ENCODE measurements around the gene GET3. TPM values are rescaled to one million over a fixed set of nuclear protein-coding genes. Genes with fewer than 3 reads are reported as not detected.
A peak's percentile ranks its signal among the peaks of the same experiment; 100 is the strongest.

Gene GET3
- total and polyA plus RNA-seq, 4 donors, result 50.9 to 120 (median 102) TPM

DNA sequence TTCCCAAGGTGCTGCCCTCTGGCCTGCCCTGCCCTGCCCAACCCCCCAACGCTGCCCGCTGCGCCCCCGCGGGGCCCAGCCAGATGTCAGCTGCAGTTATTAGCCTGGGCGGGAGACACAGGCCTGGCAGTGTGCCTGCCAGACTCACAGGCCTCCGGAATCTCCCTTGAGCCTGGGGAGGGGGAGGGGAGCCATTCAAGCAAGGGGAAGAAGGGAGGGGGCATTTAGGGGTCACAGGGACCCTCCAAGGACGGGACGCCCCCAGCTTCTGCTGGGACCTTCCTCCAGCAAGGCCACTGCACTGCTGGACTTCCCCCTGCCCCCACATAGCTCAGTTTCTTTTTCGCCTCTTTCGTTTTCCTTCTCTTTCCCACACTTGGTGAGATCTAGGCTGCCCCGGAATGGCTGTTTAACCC, 51.4 kb downstream of the GET3 start:
- Histone ChIP-seq H3K27me3 (ENCODE audit: control insufficient read depth, insufficient read depth, low read length) (peaks cover 5% of the 10 kb centered on the region), H3K36me3 (ENCODE audit: control insufficient read depth, insufficient read depth, low read length) (no peaks in the 10 kb centered on the region), H3K4me3 (ENCODE audit: low read depth, low read length) (peak overlapping the region; percentile 26), H3K9me3 (ENCODE audit: control insufficient read depth, insufficient read depth, low read length) (no peaks in the 10 kb centered on the region), H3K27ac (ENCODE audit: low read depth, low read length) (peak overlapping the region; percentile 95), H3K4me1 (ENCODE audit: control insufficient read depth, insufficient read depth, low read length) (peaks cover 73% of the 10 kb centered on the region)
- peak in 2 of 6 donors; percentile 52 to 84 for DNase-seq (ENCODE audit: low read depth in 4 of 6, low spot score in 6 of 6)
- 11% methylated on average over 9 of the region's 12 CpGs for WGBS (ENCODE audit: insufficient coverage)

DNA sequence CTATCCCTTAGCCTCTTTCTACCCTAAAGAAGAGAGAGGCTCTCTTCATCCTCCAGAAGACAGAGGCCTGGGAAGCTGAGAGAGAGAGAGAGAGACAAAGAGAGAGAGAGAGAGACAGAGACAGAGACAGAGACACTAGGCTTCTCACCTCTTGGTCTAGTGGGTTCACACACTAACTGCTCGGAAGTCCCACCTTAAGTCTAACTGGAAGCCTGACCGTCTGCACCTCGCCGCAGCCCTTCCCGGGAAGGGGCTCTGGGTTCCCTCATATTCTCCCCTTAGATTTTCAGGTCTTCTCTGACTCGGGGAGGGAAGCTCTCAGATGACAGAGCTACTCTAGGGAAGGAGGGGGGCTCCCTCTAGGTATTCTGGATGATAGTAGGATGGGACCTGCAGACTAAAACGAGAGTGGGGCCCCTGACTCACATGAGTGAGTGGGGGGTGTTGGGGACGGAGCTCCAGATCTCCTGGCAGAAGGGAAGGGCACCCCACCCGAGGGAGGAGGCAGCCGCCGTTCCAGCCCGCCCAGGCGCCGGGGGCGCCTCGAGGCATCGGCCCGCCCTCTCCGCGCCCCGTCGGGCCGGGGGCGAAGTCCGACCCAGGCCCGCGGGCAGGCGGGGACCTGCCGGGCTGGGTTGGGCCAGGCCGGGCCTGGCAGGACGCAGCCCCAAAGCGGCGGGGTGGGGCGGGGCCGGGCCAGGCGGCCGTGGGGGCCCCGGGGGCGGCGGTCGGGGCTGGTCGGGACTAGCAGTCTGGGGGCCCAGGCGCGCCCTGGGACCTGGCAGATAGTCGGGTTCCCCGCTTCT, 52.0 kb downstream of the GET3 start:
- WGBS (ENCODE audit: insufficient coverage), result 7% methylated on average over 38 of the region's 46 CpGs
- DNase-seq (ENCODE audit: low read depth in 4 of 6, low spot score in 6 of 6), result no peak
- H3K4me1 ChIP-seq (ENCODE audit: control insufficient read depth, insufficient read depth, low read length), result peaks cover 71% of the 10 kb centered on the region

DNA sequence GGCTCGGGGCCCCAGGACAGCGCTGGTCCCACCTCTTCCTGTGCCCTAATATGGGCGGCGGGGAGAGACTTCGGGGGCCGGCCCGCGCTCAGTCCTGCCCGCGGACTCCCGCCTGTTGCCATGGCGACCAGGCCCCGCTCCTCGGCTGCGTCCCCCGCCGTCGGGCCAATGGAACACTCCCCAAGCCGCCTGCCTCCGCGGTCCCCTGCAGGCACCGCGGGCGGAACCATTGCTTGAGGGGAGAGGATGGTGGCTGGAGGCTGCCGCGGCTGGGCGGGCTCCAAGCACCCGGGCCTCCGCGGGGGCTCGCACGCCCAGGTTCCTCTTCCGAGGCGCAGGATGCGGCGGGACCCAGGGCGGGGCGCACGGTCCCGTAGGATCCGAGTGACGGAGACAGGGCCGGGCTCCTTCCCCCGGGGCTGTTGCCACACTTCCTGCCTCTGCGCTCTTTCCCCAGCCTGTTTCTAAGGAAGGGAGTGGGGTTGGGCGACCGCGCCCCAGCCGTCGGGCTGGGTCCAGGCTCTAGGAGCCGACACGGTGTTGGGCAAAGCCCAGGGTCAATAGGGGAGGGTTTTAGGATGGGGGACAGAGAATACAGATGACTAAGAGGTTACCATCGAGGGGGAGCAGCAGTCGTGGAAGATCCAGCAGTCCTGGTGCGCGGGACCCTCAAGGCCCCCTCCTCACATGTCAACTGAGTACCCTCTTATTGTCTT, 52.8 kb downstream of the GET3 start:
- peaks cover 67% of the 10 kb centered on the region for H3K4me1 ChIP-seq (ENCODE audit: control insufficient read depth, insufficient read depth, low read length)
- no peaks in the 10 kb centered on the region for H3K36me3 ChIP-seq (ENCODE audit: control insufficient read depth, insufficient read depth, low read length)
- H3K4me3 ChIP-seq (ENCODE audit: low read depth, low read length), result peak overlapping the region; percentile 61
- peak in 3 of 6 donors; percentile 81 to 96 (median 96) for DNase-seq (ENCODE audit: low read depth in 4 of 6, low spot score in 6 of 6)
- under 1% methylated on average over 56 of the region's 56 CpGs for WGBS (ENCODE audit: insufficient coverage)
- H3K9me3 ChIP-seq (ENCODE audit: control insufficient read depth, insufficient read depth, low read length), result no peaks in the 10 kb centered on the region
- peaks cover 5% of the 10 kb centered on the region for H3K27me3 ChIP-seq (ENCODE audit: control insufficient read depth, insufficient read depth, low read length)
- H3K27ac ChIP-seq (ENCODE audit: low read depth, low read length), result peak overlapping the region; percentile 95

More for the DNA sequence above, 52.0 kb downstream of the GET3 start:
- H3K9me3 ChIP-seq (ENCODE audit: control insufficient read depth, insufficient read depth, low read length), result no peaks in the 10 kb centered on the region
- peak overlapping the region; percentile 61 for H3K4me3 ChIP-seq (ENCODE audit: low read depth, low read length)
- peaks cover 5% of the 10 kb centered on the region for H3K27me3 ChIP-seq (ENCODE audit: control insufficient read depth, insufficient read depth, low read length)
- H3K27ac ChIP-seq (ENCODE audit: low read depth, low read length), result peak overlapping the region; percentile 95
- H3K36me3 ChIP-seq (ENCODE audit: control insufficient read depth, insufficient read depth, low read length), result no peaks in the 10 kb centered on the region

DNA sequence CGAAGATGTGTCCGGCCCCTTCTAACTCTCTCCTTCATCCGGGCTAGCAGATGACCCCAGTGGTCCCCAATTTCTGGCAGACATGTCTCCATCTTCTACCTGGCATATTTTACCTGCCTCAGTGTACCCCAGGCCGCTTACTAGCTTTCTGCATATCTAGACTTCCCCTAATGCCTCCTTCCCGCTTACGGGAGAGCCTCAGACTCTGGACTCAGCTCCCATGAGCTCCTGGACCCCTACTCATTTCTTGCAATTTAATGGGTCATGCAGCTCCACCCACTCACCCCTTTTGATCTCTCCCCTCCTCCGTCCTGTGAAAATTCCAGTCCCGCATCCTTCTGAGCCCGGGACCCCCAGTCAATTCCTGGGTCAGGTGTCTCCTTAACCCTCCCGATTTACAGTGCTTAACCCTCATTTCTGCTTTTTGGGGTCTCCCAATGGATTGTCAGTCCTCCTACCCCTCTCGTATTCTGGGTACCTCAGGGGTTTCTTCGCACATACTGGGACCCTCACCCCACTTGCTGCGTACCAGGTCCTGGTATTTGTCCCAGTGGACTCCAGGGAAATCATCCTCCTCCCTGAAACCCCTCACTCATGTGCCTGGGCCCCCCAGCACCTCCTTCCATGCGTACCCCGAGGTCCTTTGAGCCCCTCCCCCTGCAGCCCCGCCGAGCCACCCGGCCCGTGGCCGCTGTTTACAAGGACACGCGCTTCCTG, 53.5 kb downstream of the GET3 start:
- 1% methylated on average over 22 of the region's 22 CpGs for WGBS (ENCODE audit: insufficient coverage)
- H3K9me3 ChIP-seq (ENCODE audit: control insufficient read depth, insufficient read depth, low read length), result no peaks in the 10 kb centered on the region
- H3K36me3 ChIP-seq (ENCODE audit: control insufficient read depth, insufficient read depth, low read length), result no peaks in the 10 kb centered on the region
- peak overlapping the region; percentile 95 for H3K27ac ChIP-seq (ENCODE audit: low read depth, low read length)
- DNase-seq (ENCODE audit: low read depth in 4 of 6, low spot score in 6 of 6), result no peak
- peaks cover 5% of the 10 kb centered on the region for H3K27me3 ChIP-seq (ENCODE audit: control insufficient read depth, insufficient read depth, low read length)
- H3K4me3 ChIP-seq (ENCODE audit: low read depth, low read length), result peak overlapping the region; percentile 61
- peaks cover 62% of the 10 kb centered on the region for H3K4me1 ChIP-seq (ENCODE audit: control insufficient read depth, insufficient read depth, low read length)

DNA sequence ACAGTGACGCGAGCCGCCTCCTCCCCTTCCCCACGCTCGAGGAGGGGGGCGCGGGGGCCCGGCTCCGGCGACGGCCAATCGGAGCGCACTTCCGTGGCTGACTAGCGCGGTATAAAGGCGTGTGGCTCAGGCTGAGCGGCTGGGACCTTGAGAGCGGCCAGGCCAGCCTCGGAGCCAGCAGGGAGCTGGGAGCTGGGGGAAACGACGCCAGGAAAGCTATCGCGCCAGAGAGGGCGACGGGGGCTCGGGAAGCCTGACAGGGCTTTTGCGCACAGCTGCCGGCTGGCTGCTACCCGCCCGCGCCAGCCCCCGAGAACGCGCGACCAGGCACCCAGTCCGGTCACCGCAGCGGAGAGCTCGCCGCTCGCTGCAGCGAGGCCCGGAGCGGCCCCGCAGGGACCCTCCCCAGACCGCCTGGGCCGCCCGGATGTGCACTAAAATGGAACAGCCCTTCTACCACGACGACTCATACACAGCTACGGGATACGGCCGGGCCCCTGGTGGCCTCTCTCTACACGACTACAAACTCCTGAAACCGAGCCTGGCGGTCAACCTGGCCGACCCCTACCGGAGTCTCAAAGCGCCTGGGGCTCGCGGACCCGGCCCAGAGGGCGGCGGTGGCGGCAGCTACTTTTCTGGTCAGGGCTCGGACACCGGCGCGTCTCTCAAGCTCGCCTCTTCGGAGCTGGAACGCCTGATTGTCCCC, 54.2 kb downstream of the GET3 start, which contains the start of gene JUNB:
Gene JUNB, plus strand, starts transcription at position 142 of the 706 bp plus-strand sequence. Its CDS starts 286 bp downstream, at position 428.
- peak in 3 of 6 donors; percentile 78 to 96 (median 95) for DNase-seq (ENCODE audit: low read depth in 4 of 6, low spot score in 6 of 6)
- peaks cover 62% of the 10 kb centered on the region for H3K4me1 ChIP-seq (ENCODE audit: control insufficient read depth, insufficient read depth, low read length)
- under 1% methylated on average over 73 of the region's 73 CpGs for WGBS (ENCODE audit: insufficient coverage)

DNA sequence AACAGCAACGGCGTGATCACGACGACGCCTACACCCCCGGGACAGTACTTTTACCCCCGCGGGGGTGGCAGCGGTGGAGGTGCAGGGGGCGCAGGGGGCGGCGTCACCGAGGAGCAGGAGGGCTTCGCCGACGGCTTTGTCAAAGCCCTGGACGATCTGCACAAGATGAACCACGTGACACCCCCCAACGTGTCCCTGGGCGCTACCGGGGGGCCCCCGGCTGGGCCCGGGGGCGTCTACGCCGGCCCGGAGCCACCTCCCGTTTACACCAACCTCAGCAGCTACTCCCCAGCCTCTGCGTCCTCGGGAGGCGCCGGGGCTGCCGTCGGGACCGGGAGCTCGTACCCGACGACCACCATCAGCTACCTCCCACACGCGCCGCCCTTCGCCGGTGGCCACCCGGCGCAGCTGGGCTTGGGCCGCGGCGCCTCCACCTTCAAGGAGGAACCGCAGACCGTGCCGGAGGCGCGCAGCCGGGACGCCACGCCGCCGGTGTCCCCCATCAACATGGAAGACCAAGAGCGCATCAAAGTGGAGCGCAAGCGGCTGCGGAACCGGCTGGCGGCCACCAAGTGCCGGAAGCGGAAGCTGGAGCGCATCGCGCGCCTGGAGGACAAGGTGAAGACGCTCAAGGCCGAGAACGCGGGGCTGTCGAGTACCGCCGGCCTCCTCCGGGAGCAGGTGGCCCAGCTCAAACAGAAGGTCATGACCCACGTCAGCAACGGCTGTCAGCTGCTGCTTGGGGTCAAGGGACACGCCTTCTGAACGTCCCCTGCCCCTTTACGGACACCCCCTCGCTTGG, 55.0 kb downstream of the GET3 start:
- Histone ChIP-seq H3K36me3 (ENCODE audit: control insufficient read depth, insufficient read depth, low read length) (peaks cover 5% of the 10 kb centered on the region), H3K4me1 (ENCODE audit: control insufficient read depth, insufficient read depth, low read length) (peaks cover 61% of the 10 kb centered on the region), H3K9me3 (ENCODE audit: control insufficient read depth, insufficient read depth, low read length) (no peaks in the 10 kb centered on the region), H3K27me3 (ENCODE audit: control insufficient read depth, insufficient read depth, low read length) (peaks cover 5% of the 10 kb centered on the region), H3K4me3 (ENCODE audit: low read depth, low read length) (peak overlapping the region; percentile 61), H3K27ac (ENCODE audit: low read depth, low read length) (peak overlapping the region; percentile 95)
- peak in 2 of 6 donors; percentile 54 to 65 for DNase-seq (ENCODE audit: low read depth in 4 of 6, low spot score in 6 of 6)
- under 1% methylated on average over 84 of the region's 84 CpGs for WGBS (ENCODE audit: insufficient coverage)

More for the DNA sequence above, 54.2 kb downstream of the GET3 start, which contains the start of gene JUNB:
- H3K27me3 ChIP-seq (ENCODE audit: control insufficient read depth, insufficient read depth, low read length), result peaks cover 5% of the 10 kb centered on the region
- H3K27ac ChIP-seq (ENCODE audit: low read depth, low read length), result peak within 1 kb of the TSS; percentile 95
- no peaks in the 10 kb centered on the region for H3K9me3 ChIP-seq (ENCODE audit: control insufficient read depth, insufficient read depth, low read length)
- H3K4me3 ChIP-seq (ENCODE audit: low read depth, low read length), result peak within 1 kb of the TSS; percentile 61
- no peaks in the 10 kb centered on the region for H3K36me3 ChIP-seq (ENCODE audit: control insufficient read depth, insufficient read depth, low read length)

DNA sequence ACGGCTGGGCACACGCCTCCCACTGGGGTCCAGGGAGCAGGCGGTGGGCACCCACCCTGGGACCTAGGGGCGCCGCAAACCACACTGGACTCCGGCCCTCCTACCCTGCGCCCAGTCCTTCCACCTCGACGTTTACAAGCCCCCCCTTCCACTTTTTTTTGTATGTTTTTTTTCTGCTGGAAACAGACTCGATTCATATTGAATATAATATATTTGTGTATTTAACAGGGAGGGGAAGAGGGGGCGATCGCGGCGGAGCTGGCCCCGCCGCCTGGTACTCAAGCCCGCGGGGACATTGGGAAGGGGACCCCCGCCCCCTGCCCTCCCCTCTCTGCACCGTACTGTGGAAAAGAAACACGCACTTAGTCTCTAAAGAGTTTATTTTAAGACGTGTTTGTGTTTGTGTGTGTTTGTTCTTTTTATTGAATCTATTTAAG, 55.6 kb downstream of the GET3 start:
- under 1% methylated on average over 11 of the region's 22 CpGs for WGBS (ENCODE audit: insufficient coverage)
- Histone ChIP-seq H3K36me3 (ENCODE audit: control insufficient read depth, insufficient read depth, low read length) (peaks cover 11% of the 10 kb centered on the region), H3K4me1 (ENCODE audit: control insufficient read depth, insufficient read depth, low read length) (peaks cover 61% of the 10 kb centered on the region), H3K27ac (ENCODE audit: low read depth, low read length) (peak overlapping the region; percentile 95), H3K9me3 (ENCODE audit: control insufficient read depth, insufficient read depth, low read length) (no peaks in the 10 kb centered on the region), H3K27me3 (ENCODE audit: control insufficient read depth, insufficient read depth, low read length) (peaks cover 5% of the 10 kb centered on the region), H3K4me3 (ENCODE audit: low read depth, low read length) (peak overlapping the region; percentile 61)
- DNase-seq (ENCODE audit: low read depth in 4 of 6, low spot score in 6 of 6), result no peak

DNA sequence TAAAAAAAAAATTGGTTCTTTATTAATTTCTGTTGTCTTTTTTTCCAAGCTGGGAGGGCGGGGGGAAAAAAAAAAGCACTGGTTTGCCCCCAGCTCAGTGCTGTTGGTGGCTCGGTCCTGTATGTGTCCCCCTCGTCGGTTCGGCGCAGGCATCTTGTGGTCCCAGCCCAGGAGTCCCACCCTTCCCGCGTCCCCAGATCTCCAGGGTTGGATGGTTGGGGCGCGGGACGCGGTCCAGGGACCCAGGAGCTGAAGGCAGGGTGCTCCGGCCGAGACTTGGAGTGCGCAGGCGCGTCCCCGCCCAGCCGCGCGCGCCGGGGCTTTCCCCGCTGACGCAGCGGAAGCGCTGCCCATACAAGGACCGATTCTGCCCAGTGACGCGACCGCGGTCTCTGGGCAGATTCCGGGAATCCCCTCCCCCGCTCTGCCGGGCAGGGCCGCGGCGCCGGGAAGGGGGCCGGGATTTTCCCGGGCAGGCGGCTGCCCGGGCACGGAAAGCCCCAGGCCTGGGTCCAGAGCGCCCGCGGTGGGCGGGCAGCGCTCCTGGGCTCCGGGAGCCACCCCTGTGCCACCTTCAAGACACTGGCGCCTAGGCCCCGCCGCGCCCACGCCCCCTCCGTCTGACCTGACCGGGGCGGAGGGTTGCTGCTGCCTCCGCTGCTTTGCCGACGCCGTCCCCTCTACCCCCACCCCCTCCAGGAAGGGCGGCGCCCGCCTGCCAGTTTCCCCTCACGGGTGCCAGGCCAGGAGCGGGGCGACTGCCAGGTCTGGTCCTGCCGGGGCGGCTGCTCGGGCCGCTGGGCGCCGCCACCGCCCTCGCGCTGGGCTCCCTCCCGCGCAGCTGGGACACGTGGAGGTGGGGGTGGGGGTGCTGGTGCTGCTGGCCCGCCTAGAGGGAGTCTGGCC, 56.2 kb downstream of the GET3 start:
- DNase-seq (ENCODE audit: low read depth in 4 of 6, low spot score in 6 of 6), result peak in 4 of 6 donors; percentile 86 to 98 (median 94)
- under 1% methylated on average over 73 of the region's 81 CpGs for WGBS (ENCODE audit: insufficient coverage)
- Histone ChIP-seq H3K27me3 (ENCODE audit: control insufficient read depth, insufficient read depth, low read length) (peaks cover 5% of the 10 kb centered on the region), H3K9me3 (ENCODE audit: control insufficient read depth, insufficient read depth, low read length) (no peaks in the 10 kb centered on the region), H3K4me1 (ENCODE audit: control insufficient read depth, insufficient read depth, low read length) (peaks cover 56% of the 10 kb centered on the region), H3K36me3 (ENCODE audit: control insufficient read depth, insufficient read depth, low read length) (peaks cover 18% of the 10 kb centered on the region), H3K27ac (ENCODE audit: low read depth, low read length) (peak overlapping the region; percentile 95), H3K4me3 (ENCODE audit: low read depth, low read length) (peak overlapping the region; percentile 61)

All from spinal cord (tissue), 10 donors.